Activated CD8-positive, alpha-beta T cell treated with anti-CD3 and anti-CD28 coated beads for 36 hours (primary cell): ENCODE data around the gene CAMSAP3. TPM values are rescaled to one million over a fixed set of nuclear protein-coding genes. Genes with fewer than 3 reads are reported as not detected.

Experiments
- ATAC-seq: fragments of 200-7000 bp; cut with Tn5 transposase; one replicate; pipeline ENCODE4 v1.10.0; 2021; ENCODE audit warnings: mild to moderate bottlenecking, moderate library complexity
- CTCF ChIA-PET: fragments of 350-600 bp; sonication (Branson Sonifier 250); formaldehyde crosslinking; loops from one replicate; lab custom pipeline; 2021; ENCODE audit warnings: antibody characterized with exemption; lab: Charles Lee
- POLR2A ChIA-PET: fragments of 350-600 bp; sonication (Branson Sonifier 250); formaldehyde crosslinking; loops from one replicate; lab custom pipeline; 2021; ENCODE audit warnings: antibody characterized with exemption; lab: Charles Lee
- DNase-seq: peaks from one replicate; pipeline ENCODE4 v3.0.0-alpha.2; 2020
- H3K27ac Mint-ChIP-seq: one replicate; pipeline ENCODE4 v1.8.0; 2021; ENCODE audit warnings: mild to moderate bottlenecking, mixed read lengths
- H3K27me3 Mint-ChIP-seq: one replicate; pipeline ENCODE4 v1.8.0; 2021; ENCODE audit warnings: mixed read lengths
- H3K36me3 Mint-ChIP-seq: one replicate; pipeline ENCODE4 v1.8.0; 2021; ENCODE audit warnings: low read depth, mixed read lengths
- H3K4me1 Mint-ChIP-seq: one replicate; pipeline ENCODE4 v1.8.0; 2021; ENCODE audit warnings: low read depth, mixed read lengths
- H3K4me3 Mint-ChIP-seq: one replicate; pipeline ENCODE4 v1.8.0; 2021; ENCODE audit warnings: mild to moderate bottlenecking, moderate library complexity, mixed read lengths
- H3K9me3 Mint-ChIP-seq: one replicate; pipeline ENCODE4 v1.8.0; 2021; ENCODE audit warnings: mixed read lengths
- intact Hi-C: fragments of 100-400 bp; cut with micrococcal nuclease; formaldehyde crosslinking; loops from one replicate; pipeline ENCODE4 v1.10.0; 2022
- total RNA-seq, 2 experiments: library from RNA; stranded (reverse); gene quantifications; one replicate each; pipeline ENCODE4 v1.2.3, GENCODE V29; 2021
- TF ChIP-seq, protein P1 (sequence below): fragments of 200-600 bp; IDR thresholded peaks from one replicate; pipeline ENCODE4 v1.8.0; 2022; ENCODE audit warnings: antibody characterized with exemption, mild to moderate bottlenecking

Gene CAMSAP3
- total RNA-seq, 2 experiments from 2014 or later: 0.25 to 0.63 TPM

DNA sequence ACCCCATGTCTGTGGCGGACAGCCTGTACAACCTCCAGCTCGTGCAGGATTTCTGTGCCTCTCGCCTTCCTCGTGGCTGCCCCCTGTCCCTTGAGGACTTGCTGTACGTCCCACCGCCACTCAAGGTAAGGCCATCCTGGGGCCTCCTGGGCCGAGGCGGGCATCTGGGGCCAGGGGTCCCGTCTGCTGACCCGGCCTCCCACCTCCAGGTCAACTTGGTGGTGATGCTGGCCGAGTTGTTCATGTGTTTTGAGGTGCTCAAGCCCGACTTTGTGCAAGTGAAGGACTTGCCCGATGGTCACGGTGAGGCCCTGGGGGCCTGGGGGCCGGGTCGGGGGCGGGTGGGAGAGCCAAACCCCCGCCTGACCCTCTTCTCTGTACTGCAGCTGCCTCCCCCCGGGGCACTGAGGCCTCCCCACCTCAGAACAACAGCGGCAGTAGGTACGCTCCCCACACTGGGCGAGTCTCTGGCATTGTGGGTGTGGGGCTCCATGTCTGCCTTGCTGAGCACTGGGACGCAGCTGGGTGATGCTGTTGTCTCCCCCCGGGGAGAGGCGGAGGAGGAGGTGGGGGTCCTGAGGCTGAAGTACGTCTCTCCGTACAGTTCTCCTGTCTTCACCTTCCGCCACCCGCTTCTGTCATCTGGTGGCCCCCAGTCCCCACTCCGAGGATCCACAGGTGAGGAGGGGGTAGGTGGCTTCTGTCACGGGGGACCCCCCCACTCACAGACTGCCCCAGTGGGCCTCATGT lies 15.0 kb downstream of the CAMSAP3 start:
- no peak overlapping the region for H3K27ac Mint-ChIP-seq
- CTCF ChIA-PET: no interaction called here
- DNase-seq (no peak), ATAC-seq (no peak)
- H3K4me1 Mint-ChIP-seq: no peaks in the 10 kb centered on the region
- no peak overlapping the region for H3K4me3 Mint-ChIP-seq
- no peaks in the 10 kb centered on the region for H3K9me3 Mint-ChIP-seq
- POLR2A ChIA-PET: no interaction called here
- H3K27me3 Mint-ChIP-seq: no peaks in the 10 kb centered on the region
- TF ChIP-seq, protein P1, sequence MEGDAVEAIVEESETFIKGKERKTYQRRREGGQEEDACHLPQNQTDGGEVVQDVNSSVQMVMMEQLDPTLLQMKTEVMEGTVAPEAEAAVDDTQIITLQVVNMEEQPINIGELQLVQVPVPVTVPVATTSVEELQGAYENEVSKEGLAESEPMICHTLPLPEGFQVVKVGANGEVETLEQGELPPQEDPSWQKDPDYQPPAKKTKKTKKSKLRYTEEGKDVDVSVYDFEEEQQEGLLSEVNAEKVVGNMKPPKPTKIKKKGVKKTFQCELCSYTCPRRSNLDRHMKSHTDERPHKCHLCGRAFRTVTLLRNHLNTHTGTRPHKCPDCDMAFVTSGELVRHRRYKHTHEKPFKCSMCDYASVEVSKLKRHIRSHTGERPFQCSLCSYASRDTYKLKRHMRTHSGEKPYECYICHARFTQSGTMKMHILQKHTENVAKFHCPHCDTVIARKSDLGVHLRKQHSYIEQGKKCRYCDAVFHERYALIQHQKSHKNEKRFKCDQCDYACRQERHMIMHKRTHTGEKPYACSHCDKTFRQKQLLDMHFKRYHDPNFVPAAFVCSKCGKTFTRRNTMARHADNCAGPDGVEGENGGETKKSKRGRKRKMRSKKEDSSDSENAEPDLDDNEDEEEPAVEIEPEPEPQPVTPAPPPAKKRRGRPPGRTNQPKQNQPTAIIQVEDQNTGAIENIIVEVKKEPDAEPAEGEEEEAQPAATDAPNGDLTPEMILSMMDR: no peak
- H3K36me3 Mint-ChIP-seq: no peaks in the 10 kb centered on the region
- intact Hi-C loops: no loop called here

DNA sequence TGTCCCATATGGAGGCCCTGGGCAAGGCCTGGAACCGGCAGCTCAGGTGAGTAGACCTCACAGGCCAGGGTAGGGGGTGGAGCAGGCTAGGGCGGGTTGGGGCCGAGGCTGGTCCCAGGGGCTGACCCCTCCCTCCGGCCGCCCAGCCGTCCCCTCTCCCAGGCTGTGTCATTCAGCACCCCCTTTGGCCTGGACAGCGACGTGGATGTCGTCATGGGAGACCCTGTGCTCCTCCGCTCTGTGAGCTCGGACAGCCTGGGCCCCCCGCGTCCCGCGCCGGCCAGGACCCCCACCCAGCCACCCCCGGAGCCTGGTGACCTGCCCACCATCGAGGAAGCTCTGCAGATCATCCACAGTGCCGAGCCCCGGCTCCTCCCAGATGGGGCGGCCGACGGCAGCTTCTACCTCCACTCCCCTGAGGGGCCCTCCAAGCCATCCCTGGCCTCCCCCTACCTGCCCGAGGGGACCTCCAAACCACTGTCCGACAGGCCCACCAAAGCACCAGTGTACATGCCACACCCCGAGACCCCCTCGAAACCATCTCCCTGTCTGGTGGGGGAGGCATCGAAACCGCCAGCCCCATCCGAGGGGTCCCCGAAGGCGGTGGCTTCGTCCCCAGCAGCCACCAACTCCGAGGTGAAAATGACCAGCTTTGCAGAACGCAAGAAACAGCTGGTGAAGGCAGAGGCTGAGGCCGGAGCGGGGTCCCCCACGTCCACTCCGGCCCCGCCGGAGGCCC lies 16.0 kb downstream of the CAMSAP3 start:
- intact Hi-C loops: no loop called here
- Mint-ChIP-seq H3K9me3 (no peaks in the 10 kb centered on the region), H3K4me1 (no peaks in the 10 kb centered on the region), H3K4me3 (no peak overlapping the region), H3K27me3 (no peaks in the 10 kb centered on the region), H3K27ac (no peak overlapping the region), H3K36me3 (no peaks in the 10 kb centered on the region)
- TF ChIP-seq, protein P1: no peak
- ChIA-PET CTCF (no interaction called here), POLR2A (no interaction called here)
- no peak for ATAC-seq
- DNase-seq: no peak

DNA sequence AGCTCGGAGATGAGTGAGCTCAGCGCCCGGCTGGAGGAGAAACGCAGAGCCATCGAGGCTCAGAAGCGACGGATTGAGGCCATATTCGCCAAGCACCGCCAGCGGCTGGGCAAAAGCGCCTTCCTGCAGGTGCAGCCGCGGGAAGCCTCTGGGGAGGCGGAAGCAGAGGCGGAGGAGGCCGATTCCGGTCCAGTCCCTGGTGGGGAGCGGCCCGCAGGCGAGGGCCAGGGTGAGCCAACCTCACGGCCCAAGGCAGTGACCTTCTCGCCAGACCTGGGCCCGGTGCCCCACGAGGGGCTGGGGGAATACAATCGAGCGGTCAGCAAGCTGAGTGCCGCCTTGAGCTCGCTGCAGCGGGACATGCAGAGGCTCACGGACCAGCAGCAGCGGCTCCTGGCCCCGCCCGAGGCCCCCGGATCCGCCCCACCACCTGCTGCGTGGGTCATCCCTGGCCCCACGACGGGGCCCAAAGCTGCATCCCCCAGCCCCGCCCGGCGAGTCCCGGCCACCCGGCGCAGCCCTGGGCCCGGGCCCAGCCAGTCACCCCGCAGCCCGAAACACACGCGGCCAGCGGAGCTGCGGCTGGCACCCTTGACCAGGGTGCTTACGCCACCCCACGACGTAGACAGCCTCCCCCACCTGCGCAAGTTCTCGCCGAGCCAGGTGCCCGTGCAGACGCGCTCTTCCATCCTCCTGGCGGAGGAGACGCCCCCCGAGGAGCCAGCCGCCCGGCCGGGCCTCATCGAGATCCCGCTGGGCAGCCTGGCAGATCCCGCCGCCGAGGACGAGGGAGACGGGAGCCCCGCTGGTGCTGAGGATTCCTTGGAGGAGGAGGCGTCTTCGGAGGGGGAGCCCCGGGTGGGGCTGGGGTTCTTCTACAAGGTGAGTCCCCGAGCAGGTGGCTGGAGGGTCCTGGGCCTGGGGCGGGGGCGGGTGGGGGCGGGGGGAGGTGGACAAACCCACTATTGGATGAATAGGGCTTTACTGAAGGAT lies 16.9 kb downstream of the CAMSAP3 start:
- no peaks in the 10 kb centered on the region for H3K9me3 Mint-ChIP-seq
- H3K4me3 Mint-ChIP-seq: no peak overlapping the region
- no peaks in the 10 kb centered on the region for H3K27me3 Mint-ChIP-seq
- H3K27ac Mint-ChIP-seq: no peak overlapping the region
- H3K4me1 Mint-ChIP-seq: no peaks in the 10 kb centered on the region
- TF ChIP-seq, protein P1: no peak
- DNase-seq (no peak), ATAC-seq (no peak)
- peaks cover 6% of the 10 kb centered on the region for H3K36me3 Mint-ChIP-seq
- ChIA-PET CTCF (no interaction called here), POLR2A (no interaction called here)
- intact Hi-C loops: no loop called here

DNA sequence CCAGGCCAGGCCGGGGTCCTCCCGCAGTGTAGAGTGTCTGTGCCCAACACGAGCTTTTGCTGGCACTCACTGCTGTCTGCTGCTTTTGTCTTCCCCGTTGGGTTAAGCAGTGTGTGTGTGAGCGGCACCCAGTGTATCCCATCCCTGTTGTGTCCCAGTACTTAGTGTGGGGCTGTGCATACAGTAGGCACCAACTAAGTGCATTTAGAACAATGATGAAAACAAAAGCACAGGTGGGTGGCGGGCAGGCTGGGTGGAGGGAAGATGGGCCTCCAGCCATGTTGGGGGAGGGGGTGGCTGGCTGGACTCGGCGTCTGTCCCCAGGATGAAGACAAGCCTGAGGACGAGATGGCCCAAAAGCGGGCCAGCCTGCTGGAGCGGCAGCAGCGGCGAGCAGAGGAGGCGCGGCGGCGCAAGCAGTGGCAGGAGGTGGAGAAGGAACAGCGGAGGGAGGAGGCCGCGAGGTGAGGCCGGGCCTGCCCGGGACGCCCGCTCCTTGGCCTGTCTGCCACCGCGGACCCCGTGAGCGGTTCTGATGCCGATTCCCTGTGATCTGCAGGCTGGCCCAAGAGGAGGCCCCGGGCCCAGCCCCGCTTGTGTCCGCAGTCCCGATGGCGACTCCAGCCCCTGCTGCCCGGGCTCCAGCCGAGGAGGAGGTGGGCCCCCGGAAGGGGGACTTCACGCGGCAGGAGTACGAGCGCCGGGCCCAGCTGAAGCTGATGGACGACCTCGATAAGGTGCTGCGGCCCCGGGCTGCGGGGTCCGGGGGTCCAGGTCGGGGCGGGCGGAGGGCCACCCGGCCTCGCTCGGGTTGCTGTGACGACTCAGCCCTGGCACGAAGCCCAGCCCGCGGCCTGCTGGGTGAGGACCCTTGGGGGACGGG lies 19.4 kb downstream of the CAMSAP3 start:
- ATAC-seq (no peak), DNase-seq (no peak)
- no peaks in the 10 kb centered on the region for H3K9me3 Mint-ChIP-seq
- H3K27ac Mint-ChIP-seq: no peak overlapping the region
- H3K36me3 Mint-ChIP-seq: peaks cover 14% of the 10 kb centered on the region
- TF ChIP-seq, protein P1: no peak
- H3K27me3 Mint-ChIP-seq: no peaks in the 10 kb centered on the region
- intact Hi-C loops: no loop called here
- H3K4me3 Mint-ChIP-seq: no peak overlapping the region
- CTCF ChIA-PET: no interaction called here
- H3K4me1 Mint-ChIP-seq: no peaks in the 10 kb centered on the region
- POLR2A ChIA-PET: no interaction called here
